Germinal center (tissue), 1 donor: ENCODE measurements around the gene MAML3.

ENCODE experiments used
- DNase-seq: peaks from one replicate; pipeline ENCODE4 v3.0.0; 2012; ENCODE audit warnings: mixed read lengths, low spot score

MAML3 gene

DNA sequence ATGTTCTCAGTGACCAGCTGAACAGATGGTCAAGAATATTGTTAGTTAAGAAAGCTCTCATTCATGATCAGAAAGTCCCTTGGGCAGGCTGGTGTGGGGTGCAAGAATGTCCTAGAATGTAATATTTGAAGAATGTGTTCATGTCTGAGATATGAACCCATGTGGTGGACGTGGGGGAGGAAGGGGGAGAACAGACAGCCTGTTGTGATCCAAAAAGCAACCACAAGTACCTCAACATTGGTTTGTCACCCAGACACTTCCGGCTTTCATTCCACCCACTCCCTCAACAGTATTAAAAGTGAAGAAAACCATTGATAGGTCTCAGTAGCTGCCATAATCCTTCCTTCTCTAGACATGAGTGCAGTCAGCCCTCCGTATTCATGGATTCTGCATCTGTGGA lies 82.2 kb downstream of the MAML3 start:
- peak; percentile 20 for DNase-seq

GRCh38 chr4:140070973-140071372 lies 83.0 kb downstream of the MAML3 start:
- DNase-seq = no peak

DNA sequence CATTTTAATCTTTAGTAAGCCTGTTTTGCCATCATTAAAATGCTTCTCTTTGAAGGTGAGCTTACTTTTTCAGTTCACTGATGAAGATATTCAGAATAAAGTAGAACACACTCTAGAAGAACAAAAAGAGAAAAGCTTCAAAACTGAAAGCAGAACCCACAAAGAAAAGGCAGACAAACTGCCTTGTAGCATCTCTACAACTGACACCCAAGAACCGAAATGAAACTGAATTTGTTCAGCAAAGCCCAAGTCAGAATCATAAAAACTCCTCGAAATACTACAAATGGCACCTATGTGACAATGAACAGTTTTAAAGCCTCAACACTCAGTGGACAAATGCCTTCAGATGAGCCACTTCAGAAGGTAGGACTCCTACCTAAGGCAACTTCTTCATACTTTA lies 83.6 kb downstream of the MAML3 start:
- no peak for DNase-seq

- DNase-seq = no peak
These were observed 84.9 kb downstream of the MAML3 start for GRCh38 chr4:140069066-140069465.

DNA sequence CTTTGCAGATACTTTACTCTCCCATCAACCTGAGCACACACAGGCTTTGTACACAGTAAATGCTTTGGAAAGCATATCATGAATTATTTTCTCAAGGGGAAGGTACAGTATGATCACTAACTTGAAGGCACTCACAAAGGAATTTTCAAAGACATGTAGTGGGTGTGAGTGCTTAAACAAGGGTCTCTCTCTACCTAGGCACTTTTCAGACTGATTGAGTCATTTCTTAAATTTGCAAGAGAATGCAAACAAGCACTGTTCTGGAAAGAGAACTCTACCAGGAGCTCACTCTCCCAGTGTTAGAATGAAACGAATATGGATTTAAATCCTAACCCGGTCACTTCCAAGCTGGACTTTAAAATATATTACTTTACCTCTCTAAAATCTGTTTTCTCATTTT lies 85.7 kb downstream of the MAML3 start:
- DNase-seq = no peak

DNA sequence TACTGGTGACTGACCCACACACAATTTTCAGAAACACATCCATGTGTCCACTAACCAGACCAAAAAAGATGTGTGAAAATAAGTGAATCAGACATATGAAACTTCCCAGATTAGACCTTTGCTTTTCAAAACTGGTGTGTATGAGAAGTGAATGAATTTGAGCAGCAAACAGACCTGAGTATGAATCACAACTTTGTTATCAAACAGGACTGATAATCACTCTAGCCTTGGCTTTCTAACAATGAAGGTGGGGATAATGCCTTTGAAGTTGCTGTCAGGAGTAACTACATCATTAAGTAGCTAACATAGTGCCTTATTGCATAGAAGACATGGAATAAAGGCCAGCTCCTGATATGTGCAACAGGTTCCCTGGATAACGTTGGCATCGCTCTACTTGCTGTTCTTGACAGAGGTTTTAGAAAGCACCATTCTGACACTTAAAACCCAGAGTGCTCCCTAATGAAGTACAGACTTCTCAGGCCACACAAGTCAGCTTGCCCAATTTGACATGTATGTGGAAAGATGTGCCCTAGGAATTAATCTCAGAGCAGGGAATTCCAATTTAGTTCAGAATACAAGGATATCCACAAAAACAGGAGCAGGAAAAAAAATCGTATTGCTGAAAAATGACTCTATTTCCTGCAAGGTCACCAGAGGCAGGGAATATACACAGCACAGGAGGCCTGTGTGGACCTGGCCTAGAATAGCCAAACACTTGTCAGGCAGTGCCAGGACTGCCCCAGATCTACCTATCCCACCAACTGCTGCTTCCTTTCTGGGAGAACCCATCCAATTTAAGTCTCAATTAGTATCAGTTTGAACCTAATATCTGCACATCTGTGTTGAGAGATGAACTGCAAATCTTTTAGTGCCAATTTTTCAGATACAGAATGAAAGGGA lies 87.7 kb downstream of the MAML3 start:
- no peak for DNase-seq

GRCh38 chr4:140065393-140065792 lies 88.6 kb downstream of the MAML3 start:
- no peak for DNase-seq

DNA sequence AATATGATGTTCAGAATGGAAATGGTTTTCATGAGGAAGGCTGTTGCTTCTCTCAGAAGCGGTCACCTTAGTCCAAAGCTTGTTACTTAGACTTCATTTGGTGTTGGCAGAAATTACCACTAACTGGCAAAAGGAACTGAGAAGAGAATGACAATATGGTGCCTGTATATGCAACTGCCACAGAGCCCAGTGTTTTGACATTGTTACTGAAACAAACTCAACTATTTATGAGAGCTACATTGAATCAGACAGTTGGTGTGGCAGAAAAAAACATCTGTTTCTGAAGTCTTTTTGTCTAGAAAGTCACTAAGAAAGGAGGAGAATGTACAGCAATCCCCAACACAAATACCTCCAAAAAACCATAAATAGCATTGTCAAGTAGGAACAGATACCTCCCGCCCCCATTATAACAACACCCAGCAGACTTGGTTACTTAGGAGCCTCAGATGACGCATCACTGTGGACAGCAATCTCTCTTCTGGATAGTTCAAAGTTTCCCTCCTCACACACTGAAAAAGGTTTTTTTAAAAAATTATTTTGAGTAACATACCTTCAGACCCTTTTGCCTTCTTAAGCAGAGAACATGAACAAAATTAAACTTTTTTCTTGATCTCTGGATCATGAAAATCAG lies 92.2 kb downstream of the MAML3 start:
- DNase-seq = no peak

GRCh38 chr4:140061194-140061593 lies 92.8 kb downstream of the MAML3 start:
- DNase-seq = no peak

DNA sequence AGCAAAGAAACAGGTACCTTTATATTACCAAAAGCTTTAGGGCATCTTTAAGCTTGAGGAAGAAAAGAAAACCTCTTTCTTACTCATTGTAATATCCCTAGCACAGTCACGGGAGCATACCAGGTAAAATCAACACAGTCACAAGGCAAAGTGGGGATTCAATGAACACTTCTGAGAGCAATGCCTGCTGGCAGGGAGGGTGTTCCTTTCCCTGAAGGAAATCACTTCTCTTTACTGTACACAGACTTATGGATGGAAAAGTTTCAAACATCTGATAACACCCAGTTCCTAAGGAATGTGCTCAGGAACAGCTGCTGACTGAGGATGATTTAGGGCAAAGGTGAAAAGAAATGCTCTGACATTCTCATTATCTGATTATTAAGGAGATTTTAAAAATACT lies 94.8 kb downstream of the MAML3 start:
- DNase-seq = no peak

GRCh38 chr4:140057701-140058100 lies 96.3 kb downstream of the MAML3 start:
- peak; percentile 23 for DNase-seq

GRCh38 chr4:140056015-140056414 lies 98.0 kb downstream of the MAML3 start:
- no peak for DNase-seq

DNA sequence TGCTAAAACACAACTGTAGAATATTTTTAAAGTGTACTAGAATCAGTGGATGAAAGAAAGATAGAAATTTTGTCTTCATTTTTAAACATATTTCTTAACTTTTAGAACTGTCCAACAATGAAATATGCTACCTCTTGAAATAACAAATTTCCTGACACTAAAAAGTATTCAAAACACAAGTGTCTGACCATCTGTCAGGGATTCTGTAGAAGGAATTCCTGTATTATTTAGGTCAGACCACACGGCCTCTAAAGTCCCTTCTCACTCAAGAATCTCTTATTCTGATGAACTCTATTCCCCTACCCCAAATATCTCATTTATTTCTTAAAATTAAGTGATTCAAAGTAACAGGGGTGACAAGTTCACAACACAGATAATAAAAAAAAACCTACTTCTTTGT lies 99.1 kb downstream of the MAML3 start:
- DNase-seq = no peak

DNA sequence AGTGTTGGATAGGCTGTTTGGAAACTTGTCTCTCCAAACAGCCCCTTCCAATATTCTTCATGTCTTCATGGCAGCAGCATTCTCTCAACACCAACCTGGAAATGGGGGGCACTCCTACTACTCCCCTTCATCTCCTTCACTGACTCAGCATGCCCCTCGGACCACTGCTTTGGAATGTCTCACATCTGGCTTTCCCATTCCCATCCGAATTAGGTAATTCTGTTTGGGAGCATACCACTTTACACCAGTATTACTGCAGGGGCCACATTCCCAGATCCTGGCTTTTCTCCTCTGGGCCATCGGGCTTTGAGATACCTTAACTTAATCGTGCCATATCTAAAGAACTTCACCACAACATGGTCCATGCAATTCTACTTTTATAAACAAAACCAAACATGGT lies 100.8 kb downstream of the MAML3 start:
- DNase-seq = no peak

DNA sequence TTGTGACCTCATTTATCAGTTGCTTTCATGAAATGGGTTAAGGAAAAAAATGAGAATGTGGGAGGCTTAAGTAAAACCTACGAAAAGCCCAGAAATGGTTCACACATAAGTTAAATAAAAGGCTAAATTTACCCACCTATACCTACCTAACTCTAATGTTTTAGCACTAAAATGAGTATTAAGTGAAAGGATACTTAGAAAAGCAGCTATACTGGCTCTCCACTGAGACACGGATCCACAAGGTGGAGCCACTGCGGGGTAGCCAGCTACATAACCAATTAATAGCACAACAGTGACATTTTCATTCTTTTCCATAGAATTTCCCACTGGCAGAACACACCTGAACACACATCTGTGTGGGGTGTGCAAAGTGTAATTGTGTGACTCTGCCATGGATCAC lies 101.9 kb downstream of the MAML3 start:
- peak; percentile 38 for DNase-seq

GRCh38 chr4:140049849-140050637 lies 103.9 kb downstream of the MAML3 start:
- peak; percentile 26 for DNase-seq

DNA sequence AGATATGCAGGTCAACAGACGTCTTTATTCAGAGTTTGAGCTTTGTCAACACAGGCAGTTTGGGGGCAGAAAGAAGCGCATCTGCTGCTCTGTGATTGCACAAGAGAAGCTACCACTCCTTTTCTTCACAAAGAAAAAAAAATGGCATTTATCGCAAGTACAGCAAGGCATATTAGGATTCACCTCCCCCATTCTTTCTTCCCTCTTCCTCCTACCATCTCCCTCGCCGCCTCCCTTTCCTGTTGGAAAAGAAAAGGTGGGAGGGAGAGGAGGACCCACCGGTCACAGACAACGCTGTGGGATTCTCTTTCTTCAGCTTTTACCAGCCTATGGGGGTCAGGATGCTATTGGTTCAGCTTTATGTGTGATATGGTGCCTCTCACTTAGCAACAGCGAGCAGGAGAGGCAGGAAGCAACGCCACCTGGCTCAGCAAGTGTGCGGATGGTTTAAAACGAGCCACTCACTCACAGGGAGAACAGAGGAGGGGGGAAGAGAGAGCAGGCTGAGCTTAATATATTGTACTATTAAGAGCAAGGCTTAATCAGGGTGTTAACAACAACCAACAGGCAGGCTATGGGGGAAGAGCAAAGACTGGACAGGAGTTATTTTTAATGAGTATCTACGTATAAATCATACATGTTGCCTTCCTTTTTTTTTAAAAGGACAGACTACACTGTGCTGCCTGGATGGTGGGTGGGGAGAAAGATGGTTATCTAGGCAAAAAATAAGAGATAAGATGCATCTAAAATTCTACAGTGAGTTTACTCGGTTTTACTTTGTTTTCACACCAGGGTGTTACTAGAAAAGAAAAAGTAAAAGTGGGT lies 104.7 kb downstream of the MAML3 start:
- DNase-seq = peak; percentile 65

DNA sequence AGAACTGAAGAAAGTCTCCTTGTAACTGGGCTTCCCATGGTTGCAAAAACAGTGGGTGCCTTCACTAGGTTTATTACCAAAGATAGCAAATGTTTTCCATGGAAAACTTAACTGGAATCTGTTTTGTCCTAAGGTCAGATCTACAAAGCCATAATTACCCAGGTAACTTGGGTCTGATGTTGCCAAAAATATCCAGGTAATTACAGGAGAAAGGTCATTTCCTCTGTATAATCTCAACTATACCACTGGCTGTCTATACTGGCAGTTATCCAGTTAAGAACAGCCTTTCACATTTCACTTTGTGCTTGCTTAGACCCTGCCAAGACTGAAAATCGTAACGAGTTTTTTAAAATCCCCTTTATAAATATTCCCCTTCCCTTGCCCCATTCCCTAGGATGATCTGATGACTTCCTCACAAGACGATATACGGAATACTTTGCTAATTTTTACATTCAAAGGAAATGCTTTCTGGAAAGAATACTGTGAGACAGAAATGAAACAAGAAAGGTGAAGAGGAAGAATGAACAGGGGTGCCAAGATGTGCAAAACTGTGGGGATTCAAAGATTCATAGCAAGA lies 105.5 kb downstream of the MAML3 start:
- DNase-seq = no peak

- DNase-seq = no peak
These were observed 106.2 kb downstream of the MAML3 start for GRCh38 chr4:140047786-140048185.

- DNase-seq = no peak
These were observed 106.9 kb downstream of the MAML3 start for GRCh38 chr4:140047017-140047640.

GRCh38 chr4:140046543-140046942 lies 107.4 kb downstream of the MAML3 start:
- DNase-seq = no peak
